ENCODE results near the gene TOMM70. TPM values are rescaled to one million over a fixed set of nuclear protein-coding genes. Genes with fewer than 3 reads are reported as not detected.
"Not testable (repeated sequence)": the region's sequence is repeated elsewhere in the genome, so short reads cannot be mapped to it uniquely, and the experiment has no call there.

The TOMM70 gene
- total RNA-seq (10 to 100 TPM; 63.5 to 64.5 TPM), polyA plus RNA-seq (21.7 TPM)

- H3K4me3 Mint-ChIP-seq = peak within 1 kb of the TSS; percentile 95 to 100 (median 96)
- no peaks in the 10 kb centered on the region for H3K27me3 ChIP-seq (ENCODE audit: insufficient read depth, low read length, poor library complexity, severe bottlenecking)
Observed at GRCh38 chr3:100400780-100401673, at the start of gene TOMM70, which contains the start of gene LNP1. Gene TOMM70 (minus strand): TSS chr3:100401089. CDS start chr3:100400949, 140 bp downstream. Gene LNP1 (plus strand): TSS chr3:100401539. CDS start chr3:100429730, 28,191 bp downstream.

GRCh38 chr3:100449214-100449613 lies 48.3 kb upstream of the TOMM70 start:
- peaks cover 0 to 4% of the 10 kb centered on the region in 2 donors for H3K27me3 Mint-ChIP-seq
- Histone ChIP-seq H3K27me3 (ENCODE audit: insufficient read depth, low read length, poor library complexity, severe bottlenecking) (no peaks in the 10 kb centered on the region), H3K4me1 (ENCODE audit: insufficient read depth, low read length) (no peaks in the 10 kb centered on the region), H3K27ac (ENCODE audit: low read depth, low read length) (no peak overlapping the region), H3K4me3 (ENCODE audit: low read length) (no peak overlapping the region), H3K9me3 (ENCODE audit: low read length) (no peaks in the 10 kb centered on the region), H3K36me3 (ENCODE audit: insufficient read depth, low read length) (no peaks in the 10 kb centered on the region)
- peaks cover 0 to 12% (median 5%) of the 10 kb centered on the region in 5 donors for H3K9me3 Mint-ChIP-seq
- H3K36me3 Mint-ChIP-seq = no peaks in the 10 kb centered on the region
- POLR2A ChIA-PET = no interaction called here
- H3K27ac Mint-ChIP-seq = no peak overlapping the region
- no peak overlapping the region for H3K4me3 Mint-ChIP-seq
- CTCF ChIA-PET = interaction anchor here (1.7 kb wide), 1 partner anchor 9 kb away, joined by 4 read pairs; no protein-coding TSS in a partner anchor
- H3K4me1 Mint-ChIP-seq = no peaks in the 10 kb centered on the region
- no peak for DNase-seq

More at GRCh38 chr3:100400780-100401673, at the start of gene TOMM70, which contains the start of gene LNP1:
- Mint-ChIP-seq H3K27ac (peak within 1 kb of the TSS; percentile 90 to 99 (median 96)), H3K4me1 (peaks cover 55 to 83% (median 73%) of the 10 kb centered on the region in 3 donors), H3K9me3 (no peaks in the 10 kb centered on the region), H3K36me3 (peaks cover 0 to 19% (median 2%) of the 10 kb centered on the region in 3 donors), H3K27me3 (no peaks in the 10 kb centered on the region)
- Histone ChIP-seq H3K27ac (ENCODE audit: low read depth, low read length) (peak within 1 kb of the TSS; percentile 87), H3K36me3 (ENCODE audit: insufficient read depth, low read length) (no peaks in the 10 kb centered on the region), H3K4me3 (ENCODE audit: low read length) (peak within 1 kb of the TSS; percentile 90), H3K9me3 (ENCODE audit: low read length) (no peaks in the 10 kb centered on the region), H3K4me1 (ENCODE audit: insufficient read depth, low read length) (peaks cover 41% of the 10 kb centered on the region)
- POLR2A ChIA-PET = interaction anchor here (0.6 to 1.5 kb wide), 5 partner anchors 11 to 1499 kb away, joined by 3 to 10 read pairs (median 5); partner anchors contain the start of genes DCBLD2 and TBC1D23
- CTCF ChIA-PET = interaction anchor here (0.7 to 1.4 kb wide), 4 partner anchors 10 to 191 kb away, joined by 3 to 4 read pairs (median 3); no protein-coding TSS in a partner anchor
- peak; percentile 91 to 96 (median 94) for DNase-seq

GRCh38 chr3:100448079-100448478 lies 47.2 kb upstream of the TOMM70 start:
- H3K4me3 ChIP-seq (ENCODE audit: low read length) = no peak overlapping the region
- Mint-ChIP-seq H3K4me3 (no peak overlapping the region), H3K27ac (no peak overlapping the region), H3K27me3 (peaks cover 0 to 4% of the 10 kb centered on the region in 2 donors), H3K36me3 (no peaks in the 10 kb centered on the region), H3K4me1 (no peaks in the 10 kb centered on the region), H3K9me3 (peaks cover 3 to 12% (median 5%) of the 10 kb centered on the region in 5 donors)
- no peak overlapping the region for H3K27ac ChIP-seq (ENCODE audit: low read depth, low read length)
- DNase-seq = no peak
- CTCF ChIA-PET = interaction anchor here (1.7 kb wide), 1 partner anchor 10 kb away, joined by 4 read pairs; no protein-coding TSS in a partner anchor
- no peaks in the 10 kb centered on the region for H3K27me3 ChIP-seq (ENCODE audit: insufficient read depth, low read length, poor library complexity, severe bottlenecking)
- H3K9me3 ChIP-seq (ENCODE audit: low read length) = no peaks in the 10 kb centered on the region
- POLR2A ChIA-PET = no interaction called here
- H3K4me1 ChIP-seq (ENCODE audit: insufficient read depth, low read length) = no peaks in the 10 kb centered on the region
- H3K36me3 ChIP-seq (ENCODE audit: insufficient read depth, low read length) = no peaks in the 10 kb centered on the region

- POLR2A ChIA-PET = not testable (repeated sequence)
Observed at GRCh38 chr3:100447067-100447466, 46.2 kb upstream of the TOMM70 start.

GRCh38 chr3:100443690-100444089 lies 42.8 kb upstream of the TOMM70 start:
- H3K4me3 ChIP-seq (ENCODE audit: low read length) = no peak overlapping the region
- Mint-ChIP-seq H3K27ac (no peak overlapping the region), H3K36me3 (no peaks in the 10 kb centered on the region), H3K4me1 (peaks cover 7 to 9% (median 8%) of the 10 kb centered on the region in 3 donors), H3K9me3 (peaks cover 3 to 12% (median 5%) of the 10 kb centered on the region in 5 donors), H3K4me3 (no peak overlapping the region), H3K27me3 (peaks cover 0 to 4% of the 10 kb centered on the region in 2 donors)
- DNase-seq = no peak
- H3K36me3 ChIP-seq (ENCODE audit: insufficient read depth, low read length) = no peaks in the 10 kb centered on the region
- no peak overlapping the region for H3K27ac ChIP-seq (ENCODE audit: low read depth, low read length)
- no peaks in the 10 kb centered on the region for H3K27me3 ChIP-seq (ENCODE audit: insufficient read depth, low read length, poor library complexity, severe bottlenecking)
- ChIA-PET POLR2A (no interaction called here), CTCF (no interaction called here)
- no peaks in the 10 kb centered on the region for H3K9me3 ChIP-seq (ENCODE audit: low read length)
- H3K4me1 ChIP-seq (ENCODE audit: insufficient read depth, low read length) = no peaks in the 10 kb centered on the region

More at GRCh38 chr3:100447067-100447466, 46.2 kb upstream of the TOMM70 start:
- H3K36me3 ChIP-seq (ENCODE audit: insufficient read depth, low read length); H3K27me3 ChIP-seq (ENCODE audit: insufficient read depth, low read length, poor library complexity, severe bottlenecking); H3K4me3 Mint-ChIP-seq; H3K36me3 Mint-ChIP-seq; CTCF ChIA-PET; H3K4me3 ChIP-seq (ENCODE audit: low read length); H3K27ac ChIP-seq (ENCODE audit: low read depth, low read length); H3K4me1 ChIP-seq (ENCODE audit: insufficient read depth, low read length); DNase-seq; H3K4me1 Mint-ChIP-seq; H3K9me3 ChIP-seq (ENCODE audit: low read length); H3K27ac Mint-ChIP-seq; H3K27me3 Mint-ChIP-seq: not testable (repeated sequence)
- H3K9me3 Mint-ChIP-seq = peaks cover 3 to 12% (median 5%) of the 10 kb centered on the region in 5 donors

GRCh38 chr3:100440895-100441294 lies 40.0 kb upstream of the TOMM70 start:
- Histone ChIP-seq H3K4me1 (ENCODE audit: insufficient read depth, low read length) (no peaks in the 10 kb centered on the region), H3K27ac (ENCODE audit: low read depth, low read length) (no peak overlapping the region), H3K4me3 (ENCODE audit: low read length) (no peak overlapping the region), H3K36me3 (ENCODE audit: insufficient read depth, low read length) (no peaks in the 10 kb centered on the region), H3K27me3 (ENCODE audit: insufficient read depth, low read length, poor library complexity, severe bottlenecking) (no peaks in the 10 kb centered on the region), H3K9me3 (ENCODE audit: low read length) (no peaks in the 10 kb centered on the region)
- Mint-ChIP-seq H3K9me3 (peaks cover 0 to 5% (median 0%) of the 10 kb centered on the region in 5 donors), H3K4me3 (peak overlapping the region in 1 of 7 donors; percentile 73), H3K27ac (peak overlapping the region in 3 of 8 donors; percentile 31 to 90 (median 47)), H3K36me3 (no peaks in the 10 kb centered on the region), H3K27me3 (peaks cover 0 to 3% of the 10 kb centered on the region in 2 donors), H3K4me1 (peaks cover 7 to 9% (median 8%) of the 10 kb centered on the region in 3 donors)
- CTCF ChIA-PET = no interaction called here
- POLR2A ChIA-PET = no interaction called here
- DNase-seq = peak in 1 of 5 donors; percentile 10

GRCh38 chr3:100438623-100438974 lies 37.7 kb upstream of the TOMM70 start:
- ChIA-PET CTCF (no interaction called here), POLR2A (no interaction called here)
- Mint-ChIP-seq H3K9me3 (peaks cover 0 to 5% (median 3%) of the 10 kb centered on the region in 5 donors), H3K36me3 (peaks cover 0 to 3% (median 0%) of the 10 kb centered on the region in 3 donors), H3K4me3 (no peak overlapping the region), H3K4me1 (peaks cover 7 to 9% (median 8%) of the 10 kb centered on the region in 3 donors), H3K27ac (no peak overlapping the region), H3K27me3 (peaks cover 0 to 2% of the 10 kb centered on the region in 2 donors)
- DNase-seq = no peak
- no peak overlapping the region for H3K27ac ChIP-seq (ENCODE audit: low read depth, low read length)
- H3K27me3 ChIP-seq (ENCODE audit: insufficient read depth, low read length, poor library complexity, severe bottlenecking) = no peaks in the 10 kb centered on the region
- H3K36me3 ChIP-seq (ENCODE audit: insufficient read depth, low read length) = no peaks in the 10 kb centered on the region
- no peaks in the 10 kb centered on the region for H3K4me1 ChIP-seq (ENCODE audit: insufficient read depth, low read length)
- no peaks in the 10 kb centered on the region for H3K9me3 ChIP-seq (ENCODE audit: low read length)
- H3K4me3 ChIP-seq (ENCODE audit: low read length) = no peak overlapping the region
